Small intestine (tissue), 7 donors: ENCODE results near the gene NFU1. TPM values are rescaled to one million over a fixed set of nuclear protein-coding genes. Genes with fewer than 3 reads are reported as not detected.
A peak's percentile ranks its signal among the peaks of the same experiment; 100 is the strongest.
"Not testable (repeated sequence)": the region's sequence is repeated elsewhere in the genome, so short reads cannot be mapped to it uniquely, and the experiment has no call there.

ENCODE experiments used
- DNase-seq, 2 donors: peaks; one replicate each; pipeline versions ENCODE4 v3.0.0 to v3.0.0-alpha.2; 2013
- FAIRE-seq: peaks from 2 replicates; lab custom pipeline; 2012; peaks lifted over from hg19 to GRCh38; lab: Jason Lieb, UNC
- H3K27ac ChIP-seq, 3 donors: one replicate each; pipeline ENCODE4 v1.5.1; 2013; ENCODE audit warnings: low read length in 2 of 3, mild to moderate bottlenecking in 2 of 3, control low read depth in 1 of 3, inconsistent platforms in 1 of 3, low read depth in 1 of 3, moderate library complexity in 1 of 3
- H3K27me3 ChIP-seq, 3 donors: one replicate each; pipeline ENCODE4 v1.6.1; 2013; ENCODE audit warnings: low read length in 3 of 3, inconsistent platforms in 1 of 3; ENCODE audit not compliant: control insufficient read depth in 3 of 3, insufficient read depth in 3 of 3
- H3K36me3 ChIP-seq, 3 donors: one replicate each; pipeline ENCODE4 v1.6.1; 2013; ENCODE audit warnings: low read length in 3 of 3, inconsistent platforms in 1 of 3, low read depth in 1 of 3, mild to moderate bottlenecking in 1 of 3, moderate library complexity in 1 of 3; ENCODE audit not compliant: control insufficient read depth in 3 of 3, insufficient read depth in 2 of 3
- H3K4me1 ChIP-seq, 3 donors: one replicate each; pipeline ENCODE4 v1.6.1; 2013; ENCODE audit warnings: low read length in 2 of 3, inconsistent platforms in 1 of 3, low read depth in 1 of 3, mild to moderate bottlenecking in 1 of 3, moderate library complexity in 1 of 3; ENCODE audit not compliant: control insufficient read depth in 3 of 3, insufficient read depth in 2 of 3
- H3K4me3 ChIP-seq, 3 donors: one replicate each; pipeline ENCODE4 v1.5.1; 2013; ENCODE audit warnings: low read length in 3 of 3, control low read depth in 1 of 3, inconsistent platforms in 1 of 3, low read depth in 1 of 3, mild to moderate bottlenecking in 1 of 3, moderate library complexity in 1 of 3
- H3K9me3 ChIP-seq, 2 donors: one replicate each; pipeline ENCODE4 v1.6.1; 2013; ENCODE audit warnings: low read depth in 1 of 2, low read length in 1 of 2; ENCODE audit not compliant: control insufficient read depth in 2 of 2, insufficient read depth in 1 of 2
- WGBS, 3 donors: extraction: QIAGEN DNeasy Blood & Tissue Kit; methylation state at CpG; one replicate each; pipeline ENCODE4 v1.1.7; 2013; 5-methylcytosine and 5-hydroxymethylcytosine counted together
- polyA plus RNA-seq, 4 donors: library from polyadenylated mRNA; stranded (reverse) in 3 of 4; unstranded in 1 of 4; fragments of 200-250 nt in 3 of 4; fragments of 120-200 nt in 1 of 4; gene quantifications; one replicate each; pipeline versions ENCODE4 v1.2.1 to v1.2.3, GENCODE V29; 2013
- donor health status: healthy with polysubstance abuse.
- donor health status: control.
- donor health status: control.
- donor health status: Bipolar disorder and iron deficiency.
- donor health status: healthy.

The NFU1 gene
- polyA plus RNA-seq, 4 donors, result 45.4 to 60.8 (median 50.3) TPM

- FAIRE-seq (no peak), DNase-seq (no peak)
- no peak overlapping the region for H3K4me3 ChIP-seq
- WGBS, 3 donors, result 90 to 93% (median 91%) methylated on average over 5 of the region's 5 CpGs
- H3K36me3 ChIP-seq, result no peaks in the 10 kb centered on the region
- H3K9me3 ChIP-seq, result no peaks in the 10 kb centered on the region
- H3K4me1 ChIP-seq, result no peaks in the 10 kb centered on the region
- H3K27ac ChIP-seq, result no peak overlapping the region
- no peaks in the 10 kb centered on the region for H3K27me3 ChIP-seq
Observed at GRCh38 chr2:69449906-69450305, 12.7 kb upstream of the NFU1 start.

- not testable (repeated sequence) for H3K36me3 ChIP-seq, H3K9me3 ChIP-seq, H3K4me1 ChIP-seq, FAIRE-seq, DNase-seq, H3K27me3 ChIP-seq, H3K27ac ChIP-seq, H3K4me3 ChIP-seq
- WGBS, 3 donors, result 61 to 78% (median 66%) methylated on average over 3 of the region's 3 CpGs
Observed at GRCh38 chr2:69443673-69444072, 6.4 kb upstream of the NFU1 start.

GRCh38 chr2:69439499-69439898 is 2.3 kb upstream of the NFU1 start:
- not testable (repeated sequence) for H3K4me3 ChIP-seq, H3K9me3 ChIP-seq, FAIRE-seq, H3K27me3 ChIP-seq, H3K27ac ChIP-seq, H3K36me3 ChIP-seq, DNase-seq
- WGBS, 3 donors, result 98 to 100% (median 100%) methylated on average over 2 of the region's 2 CpGs
- peaks cover 0 to 13% (median 9%) of the 10 kb centered on the region in 3 donors for H3K4me1 ChIP-seq

GRCh38 chr2:69438580-69438979 is 1.3 kb upstream of the NFU1 start:
- H3K36me3 ChIP-seq, result peaks cover 0 to 4% (median 0%) of the 10 kb centered on the region in 3 donors
- DNase-seq (no peak), FAIRE-seq (no peak)
- H3K9me3 ChIP-seq, result no peaks in the 10 kb centered on the region
- peak overlapping the region in 1 of 3 donors; percentile 99 for H3K27ac ChIP-seq
- no peak overlapping the region for H3K4me3 ChIP-seq
- no peaks in the 10 kb centered on the region for H3K27me3 ChIP-seq
- WGBS, 3 donors, result 94 to 98% (median 97%) methylated on average over 6 of the region's 6 CpGs
- peaks cover 0 to 13% (median 9%) of the 10 kb centered on the region in 3 donors for H3K4me1 ChIP-seq

- no peaks in the 10 kb centered on the region for H3K9me3 ChIP-seq
- H3K27me3 ChIP-seq, result no peaks in the 10 kb centered on the region
- H3K36me3 ChIP-seq, result peaks cover 0 to 5% (median 0%) of the 10 kb centered on the region in 3 donors
- peak overlapping the region; percentile 93 to 99 (median 98) for H3K27ac ChIP-seq
- no peak for FAIRE-seq
- WGBS, 3 donors, result 32 to 53% (median 35%) methylated on average over 7 of the region's 7 CpGs
- H3K4me1 ChIP-seq, result peaks cover 0 to 13% (median 9%) of the 10 kb centered on the region in 3 donors
- no peak for DNase-seq
- H3K4me3 ChIP-seq, result peak overlapping the region; percentile 80 to 89 (median 83)
Observed at GRCh38 chr2:69437751-69438154, 518 bp upstream of the NFU1 start.

GRCh38 chr2:69436596-69436937 is 668 bp downstream of the NFU1 start:
- no peak for DNase-seq

GRCh38 chr2:69434753-69435152 is 2.5 kb downstream of the NFU1 start:
- WGBS, 3 donors, result 79 to 86% (median 81%) methylated on average over 5 of the region's 5 CpGs
- H3K9me3 ChIP-seq, result no peaks in the 10 kb centered on the region
- peaks cover 0 to 13% (median 9%) of the 10 kb centered on the region in 3 donors for H3K4me1 ChIP-seq
- no peak for DNase-seq
- FAIRE-seq, result no peak
- H3K27me3 ChIP-seq, result no peaks in the 10 kb centered on the region
- no peak overlapping the region for H3K27ac ChIP-seq
- H3K4me3 ChIP-seq, result no peak overlapping the region
- H3K36me3 ChIP-seq, result peaks cover 2 to 17% (median 4%) of the 10 kb centered on the region in 3 donors

More at GRCh38 chr2:69436596-69436937, 668 bp downstream of the NFU1 start:
- H3K9me3 ChIP-seq, result no peaks in the 10 kb centered on the region
- H3K27ac ChIP-seq, result peak overlapping the region; percentile 93 to 99 (median 98)
- peak overlapping the region; percentile 80 to 89 (median 83) for H3K4me3 ChIP-seq
- peaks cover 0 to 13% (median 9%) of the 10 kb centered on the region in 3 donors for H3K4me1 ChIP-seq
- FAIRE-seq, result no peak
- H3K27me3 ChIP-seq, result no peaks in the 10 kb centered on the region
- WGBS, 3 donors, result 5 to 8% (median 6%) methylated on average over 5 of the region's 5 CpGs
- peaks cover 0 to 5% (median 0%) of the 10 kb centered on the region in 3 donors for H3K36me3 ChIP-seq

GRCh38 chr2:69429491-69430183 is 7.6 kb downstream of the NFU1 start:
- WGBS, 3 donors, result 89 to 90% (median 89%) methylated on average over 6 of the region's 6 CpGs
- H3K27ac ChIP-seq, result no peak overlapping the region
- FAIRE-seq, result no peak
- no peaks in the 10 kb centered on the region for H3K9me3 ChIP-seq
- DNase-seq, result no peak
- no peak overlapping the region for H3K4me3 ChIP-seq
- H3K27me3 ChIP-seq, result no peaks in the 10 kb centered on the region
- H3K4me1 ChIP-seq, result no peaks in the 10 kb centered on the region
- peaks cover 2 to 56% (median 6%) of the 10 kb centered on the region in 3 donors for H3K36me3 ChIP-seq
